ENCODE results near the gene AMBP. TPM values are rescaled to one million over a fixed set of nuclear protein-coding genes. Genes with fewer than 3 reads are reported as not detected.
A peak's percentile ranks its signal among the peaks of the same experiment; 100 is the strongest.

Gene AMBP
- total and polyA plus RNA-seq, 2 of the 13 experiments (the other 11 are each of a cell fraction or from before 2014, with no cell fraction given), result 1,510 to 2,580 TPM

DNA sequence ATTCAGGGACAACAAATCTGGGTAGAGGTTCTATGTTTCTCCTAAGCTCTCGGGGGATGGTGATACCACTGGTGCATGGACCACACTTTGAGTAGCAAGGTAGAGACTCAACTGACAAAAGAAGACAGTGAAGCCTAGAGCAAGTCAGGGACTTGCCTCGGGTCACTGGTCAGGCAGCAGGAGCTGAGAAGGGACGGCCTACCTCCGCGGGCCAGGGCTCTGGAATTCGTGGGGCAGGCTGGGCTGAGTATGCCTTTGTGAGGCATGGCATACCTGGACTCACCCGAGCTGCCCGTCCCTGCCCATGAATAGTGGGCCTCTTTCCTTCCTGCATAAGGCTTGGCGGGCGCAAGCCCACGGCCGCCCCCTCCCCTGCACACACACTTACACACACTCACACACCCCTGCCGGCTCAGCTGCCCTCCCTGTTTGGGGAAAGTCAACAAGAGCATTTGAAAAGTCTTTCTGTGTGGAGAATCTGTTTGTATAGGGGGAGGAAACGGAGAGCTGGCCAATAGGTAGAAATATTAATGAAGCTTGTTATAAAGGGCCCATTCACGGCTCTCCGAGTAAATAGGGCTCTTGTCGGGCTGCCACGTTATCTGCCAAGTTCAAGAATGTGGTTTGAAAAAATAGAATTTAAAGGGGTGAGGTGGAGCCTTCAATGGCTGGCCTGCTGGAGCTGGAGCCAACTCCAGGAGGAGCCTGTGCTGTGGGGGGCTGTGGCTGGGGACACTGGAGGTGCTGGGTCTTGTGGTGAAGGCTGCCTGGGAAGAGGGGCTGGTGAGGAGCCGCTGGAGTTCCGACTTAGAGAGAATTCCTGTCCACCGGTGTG, 40.1 kb upstream of the AMBP start (continued):
- TF ChIP-seq, protein P1, sequence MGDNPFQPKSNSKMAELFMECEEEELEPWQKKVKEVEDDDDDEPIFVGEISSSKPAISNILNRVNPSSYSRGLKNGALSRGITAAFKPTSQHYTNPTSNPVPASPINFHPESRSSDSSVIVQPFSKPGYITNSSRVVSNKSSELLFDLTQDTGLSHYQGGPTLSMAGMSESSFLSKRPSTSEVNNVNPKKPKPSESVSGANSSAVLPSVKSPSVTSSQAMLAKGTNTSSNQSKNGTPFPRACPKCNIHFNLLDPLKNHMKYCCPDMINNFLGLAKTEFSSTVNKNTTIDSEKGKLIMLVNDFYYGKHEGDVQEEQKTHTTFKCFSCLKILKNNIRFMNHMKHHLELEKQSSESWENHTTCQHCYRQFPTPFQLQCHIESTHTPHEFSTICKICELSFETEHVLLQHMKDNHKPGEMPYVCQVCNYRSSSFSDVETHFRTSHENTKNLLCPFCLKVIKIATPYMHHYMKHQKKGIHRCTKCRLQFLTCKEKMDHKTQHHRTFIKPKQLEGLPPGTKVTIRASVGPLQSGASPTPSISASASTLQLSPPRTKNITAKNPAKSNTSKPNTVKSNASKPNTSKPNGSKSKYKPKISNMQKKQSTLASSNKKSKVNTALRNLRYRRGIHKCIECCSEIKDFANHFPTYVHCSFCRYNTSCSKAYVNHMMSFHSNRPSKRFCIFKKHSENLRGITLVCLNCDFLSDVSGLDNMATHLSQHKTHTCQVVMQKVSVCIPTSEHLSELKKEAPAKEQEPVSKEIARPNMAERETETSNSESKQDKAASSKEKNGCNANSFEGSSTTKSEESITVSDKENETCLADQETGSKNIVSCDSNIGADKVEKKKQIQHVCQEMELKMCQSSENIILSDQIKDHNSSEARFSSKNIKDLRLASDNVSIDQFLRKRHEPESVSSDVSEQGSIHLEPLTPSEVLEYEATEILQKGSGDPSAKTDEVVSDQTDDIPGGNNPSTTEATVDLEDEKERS (CRISPR knock-in tag; IDR thresholded peaks at IDR 0.05), result peak; percentile 73; the same call in 1 of the 2 replicates
- TF ChIP-seq PHB2 (IDR thresholded peaks at IDR 0.05; ENCODE audit: partially characterized antibody) (no peak), SIX4 (CRISPR knock-in tag; IDR thresholded peaks at IDR 0.05) (peak; percentile 90), MED13 (CRISPR knock-in tag; IDR thresholded peaks at IDR 0.05) (no peak), ZNF331 (CRISPR knock-in tag; IDR thresholded peaks at IDR 0.05) (peak; percentile 76; the same call in 1 of the 2 replicates), MATR3 (CRISPR knock-in tag; IDR thresholded peaks at IDR 0.05) (no peak), SOX5 (CRISPR knock-in tag; IDR thresholded peaks at IDR 0.05; ENCODE audit: borderline replicate concordance) (peak; percentile 92), ZNF124 (CRISPR knock-in tag; IDR thresholded peaks at IDR 0.05) (peak; percentile 69; the same call in 1 of the 2 replicates), PRPF4 (IDR thresholded peaks at IDR 0.05; ENCODE audit: low read depth, low read length, poor library complexity, severe bottlenecking) (no peak), CEBPG (CRISPR knock-in tag; IDR thresholded peaks at IDR 0.05) (peak; percentile 46), HMG20A (CRISPR knock-in tag; IDR thresholded peaks at IDR 0.05; ENCODE audit: borderline replicate concordance) (peak; percentile 94), TBL1XR1 (IDR thresholded peaks at IDR 0.05; ENCODE audit: borderline replicate concordance, low read length, partially characterized antibody) (peak; percentile 57), CBX5 (CRISPR knock-in tag; IDR thresholded peaks at IDR 0.05; ENCODE audit: borderline replicate concordance) (peak; percentile 85; the same call in 1 of the 2 replicates), FOXA3 (CRISPR knock-in tag; IDR thresholded peaks at IDR 0.05) (peak; percentile 99), ZNF101 (CRISPR knock-in tag; IDR thresholded peaks at IDR 0.05; ENCODE audit: borderline replicate concordance, low read depth) (no peak), SKI (IDR thresholded peaks at IDR 0.05; ENCODE audit: partially characterized antibody) (peak; percentile 88), RFXANK (CRISPR knock-in tag; IDR thresholded peaks at IDR 0.05) (peak; percentile 56; the same call in 1 of the 2 replicates)
- TF ChIP-seq, protein P2, sequence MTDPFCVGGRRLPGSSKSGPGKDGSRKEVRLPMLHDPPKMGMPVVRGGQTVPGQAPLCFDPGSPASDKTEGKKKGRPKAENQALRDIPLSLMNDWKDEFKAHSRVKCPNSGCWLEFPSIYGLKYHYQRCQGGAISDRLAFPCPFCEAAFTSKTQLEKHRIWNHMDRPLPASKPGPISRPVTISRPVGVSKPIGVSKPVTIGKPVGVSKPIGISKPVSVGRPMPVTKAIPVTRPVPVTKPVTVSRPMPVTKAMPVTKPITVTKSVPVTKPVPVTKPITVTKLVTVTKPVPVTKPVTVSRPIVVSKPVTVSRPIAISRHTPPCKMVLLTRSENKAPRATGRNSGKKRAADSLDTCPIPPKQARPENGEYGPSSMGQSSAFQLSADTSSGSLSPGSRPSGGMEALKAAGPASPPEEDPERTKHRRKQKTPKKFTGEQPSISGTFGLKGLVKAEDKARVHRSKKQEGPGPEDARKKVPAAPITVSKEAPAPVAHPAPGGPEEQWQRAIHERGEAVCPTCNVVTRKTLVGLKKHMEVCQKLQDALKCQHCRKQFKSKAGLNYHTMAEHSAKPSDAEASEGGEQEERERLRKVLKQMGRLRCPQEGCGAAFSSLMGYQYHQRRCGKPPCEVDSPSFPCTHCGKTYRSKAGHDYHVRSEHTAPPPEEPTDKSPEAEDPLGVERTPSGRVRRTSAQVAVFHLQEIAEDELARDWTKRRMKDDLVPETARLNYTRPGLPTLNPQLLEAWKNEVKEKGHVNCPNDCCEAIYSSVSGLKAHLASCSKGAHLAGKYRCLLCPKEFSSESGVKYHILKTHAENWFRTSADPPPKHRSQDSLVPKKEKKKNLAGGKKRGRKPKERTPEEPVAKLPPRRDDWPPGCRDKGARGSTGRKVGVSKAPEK (CRISPR knock-in tag; IDR thresholded peaks at IDR 0.05; ENCODE audit: borderline replicate concordance), result no peak; the same call in 1 of the 2 replicates
- TF ChIP-seq, protein P3, sequence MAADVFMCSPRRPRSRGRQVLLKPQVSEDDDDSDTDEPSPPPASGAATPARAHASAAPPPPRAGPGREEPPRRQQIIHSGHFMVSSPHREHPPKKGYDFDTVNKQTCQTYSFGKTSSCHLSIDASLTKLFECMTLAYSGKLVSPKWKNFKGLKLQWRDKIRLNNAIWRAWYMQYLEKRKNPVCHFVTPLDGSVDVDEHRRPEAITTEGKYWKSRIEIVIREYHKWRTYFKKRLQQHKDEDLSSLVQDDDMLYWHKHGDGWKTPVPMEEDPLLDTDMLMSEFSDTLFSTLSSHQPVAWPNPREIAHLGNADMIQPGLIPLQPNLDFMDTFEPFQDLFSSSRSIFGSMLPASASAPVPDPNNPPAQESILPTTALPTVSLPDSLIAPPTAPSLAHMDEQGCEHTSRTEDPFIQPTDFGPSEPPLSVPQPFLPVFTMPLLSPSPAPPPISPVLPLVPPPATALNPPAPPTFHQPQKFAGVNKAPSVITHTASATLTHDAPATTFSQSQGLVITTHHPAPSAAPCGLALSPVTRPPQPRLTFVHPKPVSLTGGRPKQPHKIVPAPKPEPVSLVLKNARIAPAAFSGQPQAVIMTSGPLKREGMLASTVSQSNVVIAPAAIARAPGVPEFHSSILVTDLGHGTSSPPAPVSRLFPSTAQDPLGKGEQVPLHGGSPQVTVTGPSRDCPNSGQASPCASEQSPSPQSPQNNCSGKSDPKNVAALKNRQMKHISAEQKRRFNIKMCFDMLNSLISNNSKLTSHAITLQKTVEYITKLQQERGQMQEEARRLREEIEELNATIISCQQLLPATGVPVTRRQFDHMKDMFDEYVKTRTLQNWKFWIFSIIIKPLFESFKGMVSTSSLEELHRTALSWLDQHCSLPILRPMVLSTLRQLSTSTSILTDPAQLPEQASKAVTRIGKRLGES (CRISPR knock-in tag; IDR thresholded peaks at IDR 0.05; ENCODE audit: borderline replicate concordance), result no peak
- TF ChIP-seq, protein P4, sequence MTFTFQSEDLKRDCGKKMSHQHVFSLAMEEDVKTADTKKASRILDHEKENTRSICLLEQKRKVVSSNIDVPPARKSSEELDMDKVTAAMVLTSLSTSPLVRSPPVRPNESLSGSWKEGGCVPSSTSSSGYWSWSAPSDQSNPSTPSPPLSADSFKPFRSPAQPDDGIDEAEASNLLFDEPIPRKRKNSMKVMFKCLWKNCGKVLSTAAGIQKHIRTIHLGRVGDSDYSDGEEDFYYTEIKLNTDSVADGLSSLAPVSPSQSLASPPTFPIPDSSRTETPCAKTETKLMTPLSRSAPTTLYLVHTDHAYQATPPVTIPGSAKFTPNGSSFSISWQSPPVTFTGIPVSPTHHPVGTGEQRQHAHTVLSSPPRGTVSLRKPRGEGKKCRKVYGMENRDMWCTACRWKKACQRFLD (CRISPR knock-in tag; IDR thresholded peaks at IDR 0.05; ENCODE audit: borderline replicate concordance), result no peak
